GM12878 (cell line): ENCODE measurements around the gene GREM1. TPM values are rescaled to one million over a fixed set of nuclear protein-coding genes. Genes with fewer than 3 reads are reported as not detected.

Source experiments
- ATAC-seq: fragments of 200-7000 bp; cut with Tn5 transposase; 3 replicates; pipeline ENCODE4 v1.9.1; 2020; ENCODE audit warnings: mild to moderate bottlenecking, moderate library complexity
- BruUV-seq: library from RNA; stranded (reverse); fragments of 400-500 nt; replicated peaks from 2 replicates; lab custom pipeline; 2021; lab: Mats Ljungman, UMichigan
- CTCF ChIA-PET: fragments of 300-600 bp; sonication (Branson Sonifier 250); formaldehyde crosslinking; extraction: SDS; loops from one replicate; lab custom pipeline; 2021; ENCODE audit warnings: inconsistent platforms; lab: Yijun Ruan, JAX
- POLR2A ChIA-PET: fragments of 350-600 bp; formaldehyde crosslinking; extraction: SDS; loops from one replicate; lab custom pipeline; 2021; ENCODE audit warnings: inconsistent platforms; lab: Charles Lee
- RAD21 ChIA-PET: fragments of 300-600 bp; sonication (Branson Sonifier 250); formaldehyde crosslinking; loops from one replicate; lab custom pipeline; 2023; ENCODE audit warnings: antibody characterized with exemption; ENCODE audit not compliant: unreplicated experiment; lab: Charles Lee
- SMC1A ChIA-PET: fragments of 300-600 bp; sonication (Branson Sonifier 250); formaldehyde crosslinking; loops from one replicate; lab custom pipeline; 2023; ENCODE audit not compliant: unreplicated experiment, uncharacterized antibody; lab: Charles Lee
- DNase-seq: peaks from one replicate; pipeline ENCODE4 v3.0.0-alpha.2; 2011; ENCODE audit warnings: low read depth, low spot score
- FAIRE-seq: peaks from 3 replicates; lab custom pipeline; 2011; peaks lifted over from hg19 to GRCh38; lab: Jason Lieb, UNC
- H2AFZ ChIP-seq: 2 replicates; pipeline ENCODE4 v1.6.0; 2011; ENCODE audit warnings: low read depth, low read length, control low read depth; ENCODE audit not compliant: control insufficient read depth
- H3K27ac ChIP-seq: 2 replicates; pipeline ENCODE4 v1.5.1; 2011; ENCODE audit warnings: control low read depth; ENCODE audit not compliant: control insufficient read depth, insufficient read depth
- H3K27me3 ChIP-seq, 2 experiments: replicated peaks in 1 of 2; 2 replicates each; pipeline versions ENCODE4 v1.6.0 to v1.6.1; 2011; ENCODE audit warnings: low read length in 1 of 2; ENCODE audit not compliant: control insufficient read depth in 2 of 2, insufficient read depth in 2 of 2
- H3K36me3 ChIP-seq, 2 experiments: 2 replicates each; pipeline ENCODE4 v1.5.1; 2011; ENCODE audit warnings: low read length in 1 of 2; ENCODE audit not compliant: control insufficient read depth in 2 of 2, insufficient read depth in 2 of 2
- H3K4me1 ChIP-seq: 2 replicates; pipeline ENCODE4 v1.6.1; 2011; ENCODE audit warnings: mild to moderate bottlenecking, low read length, moderate library complexity, mixed read lengths; ENCODE audit not compliant: control insufficient read depth, insufficient read depth
- H3K4me2 ChIP-seq: 2 replicates; pipeline ENCODE4 v1.6.0; 2011; ENCODE audit warnings: control low read depth; ENCODE audit not compliant: control insufficient read depth, insufficient read depth
- H3K4me3 ChIP-seq: fragments of 200-600 bp; sonication (generic); 2 replicates; pipeline ENCODE4 v1.5.1; 2016
- H3K79me2 ChIP-seq: 2 replicates; pipeline ENCODE4 v1.6.0; 2011; ENCODE audit warnings: low read length; ENCODE audit not compliant: control insufficient read depth, insufficient read depth
- H3K9ac ChIP-seq: 2 replicates; pipeline ENCODE4 v1.8.0; 2011; ENCODE audit warnings: low read length, control low read depth, mixed read lengths; ENCODE audit not compliant: control insufficient read depth, insufficient read depth
- H3K9me3 ChIP-seq: replicated peaks from 3 replicates; pipeline ENCODE4 v1.5.1; 2011; ENCODE audit warnings: mild to moderate bottlenecking, low read length; ENCODE audit not compliant: control insufficient read depth, insufficient read depth
- H4K20me1 ChIP-seq: 2 replicates; pipeline ENCODE4 v1.6.0; 2011; ENCODE audit not compliant: control insufficient read depth, insufficient read depth
- BMI1 ChIP-seq: fragments of 450-650 bp; IDR thresholded peaks from 2 replicates; pipeline ENCODE4 v1.6.1; 2016; ENCODE audit warnings: mild to moderate bottlenecking, moderate library complexity, borderline replicate concordance
- CHD2 ChIP-seq: IDR thresholded peaks from 2 replicates; pipeline ENCODE4 v1.6.1; 2011; ENCODE audit warnings: low read depth, low read length, improper control_type of control experiment, borderline replicate concordance
- DPF2 ChIP-seq: fragments of 450-650 bp; IDR thresholded peaks from 2 replicates; pipeline ENCODE4 v1.6.1; 2017; ENCODE audit warnings: mild to moderate bottlenecking
- E2F8 ChIP-seq: fragments of 450-650 bp; IDR thresholded peaks from 2 replicates; pipeline ENCODE4 v1.6.1; 2018; ENCODE audit warnings: mild to moderate bottlenecking, low read depth, moderate library complexity; ENCODE audit not compliant: partially characterized antibody
- FOXK2 ChIP-seq: fragments of 450-650 bp; IDR thresholded peaks from 2 replicates; pipeline ENCODE4 v1.6.1; 2017; ENCODE audit warnings: mild to moderate bottlenecking, moderate library complexity
- IRF5 ChIP-seq: fragments of 450-650 bp; IDR thresholded peaks from 2 replicates; pipeline ENCODE4 v1.6.1; 2017; ENCODE audit warnings: borderline replicate concordance
- KDM1A ChIP-seq: fragments of 200-600 bp; sonication (generic); IDR thresholded peaks from 2 replicates; pipeline ENCODE4 v1.6.1; 2016; ENCODE audit warnings: borderline replicate concordance
- KLF5 ChIP-seq: fragments of 450-650 bp; IDR thresholded peaks from 2 replicates; pipeline ENCODE4 v1.6.1; 2014; ENCODE audit warnings: mild to moderate bottlenecking; ENCODE audit not compliant: partially characterized antibody
- MXI1 ChIP-seq: fragments of 150-350 bp; IDR thresholded peaks from 2 replicates; pipeline ENCODE4 v1.6.1; 2011; ENCODE audit warnings: low read depth, mild to moderate bottlenecking, inconsistent platforms, low read length, improper control_type of control experiment
- RAD51 ChIP-seq: fragments of 450-650 bp; IDR thresholded peaks from 2 replicates; pipeline ENCODE4 v1.6.1; 2016; ENCODE audit warnings: moderate library complexity, mild to moderate bottlenecking, inconsistent platforms
- RCOR1 ChIP-seq: conservative IDR thresholded peaks from 2 replicates; pipeline ENCODE4 v1.6.1; 2012; ENCODE audit warnings: low read depth, low read length, improper control_type of control experiment
- RELB ChIP-seq: fragments of 450-650 bp; IDR thresholded peaks from 2 replicates; pipeline ENCODE4 v1.6.1; 2017; ENCODE audit warnings: low read depth, mild to moderate bottlenecking, moderate library complexity
- SUZ12 ChIP-seq: fragments of 200-600 bp; sonication (generic); IDR thresholded peaks from one replicate; pipeline ENCODE4 v1.6.1; 2018; ENCODE audit warnings: antibody characterized with exemption, mild to moderate bottlenecking; ENCODE audit not compliant: unreplicated experiment
- USF1 ChIP-seq: IDR thresholded peaks from 2 replicates; pipeline ENCODE4 v1.6.1; 2011; ENCODE audit warnings: borderline replicate concordance, low read depth, mild to moderate bottlenecking, moderate library complexity, mixed read lengths, low read length; ENCODE audit not compliant: insufficient read depth; ENCODE audit errors: extremely low read length
- YBX1 ChIP-seq: fragments of 450-650 bp; IDR thresholded peaks from 2 replicates; pipeline ENCODE4 v1.6.1; 2016; ENCODE audit warnings: antibody characterized with exemption
- ZNF207 ChIP-seq: fragments of 450-650 bp; IDR thresholded peaks from 2 replicates; pipeline ENCODE4 v1.6.1; 2014; ENCODE audit warnings: antibody characterized with exemption, mild to moderate bottlenecking, borderline replicate concordance
- WGBS: methylation state at CpG from one replicate; pipeline ENCODE4 v1.1.6; 2016; ENCODE audit warnings: low lambda C conversion rate; ENCODE audit not compliant: insufficient replicate concordance, insufficient coverage; ENCODE audit errors: missing lambda C conversion rate; 5-methylcytosine and 5-hydroxymethylcytosine counted together
- in situ Hi-C: fragments of 300-500 bp; cut with MboI; formaldehyde crosslinking; loops from 9 replicates; pipeline ENCODE4 v1.14.3; 2018; ENCODE audit warnings: mixed read lengths
- intact Hi-C: fragments of 100-400 bp; cut with micrococcal nuclease; formaldehyde crosslinking; loops from one replicate; pipeline ENCODE4 v1.14.2; 2022; ENCODE audit not compliant: unreplicated experiment
- polyA plus RNA-seq, 11 experiments: library from polyadenylated mRNA; depleted of rRNA in 4 of 11; unstranded in 6 of 11; stranded (reverse) in 5 of 11; fragments of >200 nt; fragmentation: Nextera tagmentation in 4 of 11; fragmentation: Illumina TruSeq in 1 of 11; extraction: Ambion mirVana in 4 of 11; extraction: Trizol in 1 of 11; gene quantifications; 1 replicate in 1 of 11; 2 replicates in 10 of 11; pipeline versions ENCODE4 v1.2.1 to v1.2.3, GENCODE V29; 2011 to 2016; ENCODE audit warnings: inconsistent platforms in 2 of 11, missing spikeins in 2 of 11, low read depth in 1 of 11
- total RNA-seq, 4 experiments: library from RNA; depleted of rRNA in 3 of 4; stranded (reverse); fragments of >200 nt in 3 of 4; fragmentation: Illumina TruSeq in 1 of 4; extraction: Trizol in 1 of 4; gene quantifications; 2 replicates each; pipeline versions ENCODE4 v1.2.1 to v1.2.3, GENCODE V29; 2013 to 2021

Gene GREM1
- total and polyA plus RNA-seq, 10 of the 15 experiments (the other 5 are each of a cell fraction or from before 2014, with no cell fraction given): 0.08 to 0.36 (median 0.08) TPM; not detected in 7

GRCh38 chr15:32774022-32774421, 56.2 kb downstream of the GREM1 start:
- RAD21 ChIA-PET: no interaction called here
- POLR2A ChIA-PET: no interaction called here
- Histone ChIP-seq H3K4me3 (no peak overlapping the region), H3K36me3 (no peaks in the 10 kb centered on the region), H3K79me2 (no peaks in the 10 kb centered on the region), H3K27me3 (no peaks in the 10 kb centered on the region; a peak in 1 of 4 replicates), H2AFZ (no peak overlapping the region), H3K27ac (no peak overlapping the region), H3K9me3 (no peaks in the 10 kb centered on the region), H3K4me1 (no peaks in the 10 kb centered on the region), H3K4me2 (no peak overlapping the region), H3K9ac (no peak overlapping the region), H4K20me1 (no peaks in the 10 kb centered on the region)
- ATAC-seq: no peak
- FAIRE-seq: no peak
- SMC1A ChIA-PET: no interaction called here
- no TSS peak for BruUV-seq
- no peak for DNase-seq
- intact Hi-C loops: no loop called here
- WGBS: 29% methylated on average over 4 of the region's 4 CpGs
- in situ Hi-C loops: no loop called here
- CTCF ChIA-PET: no interaction called here
- TF ChIP-seq DPF2 (no peak), RCOR1 (no peak), BMI1 (no peak), KLF5 (no peak), SUZ12 (no peak), MXI1 (no peak), USF1 (no peak), KDM1A (no peak), RELB (no peak), IRF5 (no peak), CHD2 (no peak), RAD51 (no peak), FOXK2 (no peak), ZNF207 (no peak), E2F8 (no peak), YBX1 (no peak)
